ENCODE results near the gene KNCN.

KNCN gene

GRCh38 chr1:46547481-46548383 lies 3.7 kb downstream of the KNCN start:
- DNase-seq (ENCODE audit: low read depth, low spot score): no peak
- no peak overlapping the region for H3K27ac ChIP-seq

GRCh38 chr1:46546210-46546609 lies 5.2 kb downstream of the KNCN start:
- H3K27ac ChIP-seq: no peak overlapping the region
- no peak for DNase-seq (ENCODE audit: low read depth, low spot score)

GRCh38 chr1:46545784-46546183 lies 5.7 kb downstream of the KNCN start:
- DNase-seq (ENCODE audit: low read depth, low spot score): no peak

GRCh38 chr1:46544561-46545240 lies 6.7 kb downstream of the KNCN start:
- DNase-seq (ENCODE audit: low read depth, low spot score): no peak
- no peak overlapping the region for H3K27ac ChIP-seq

More at GRCh38 chr1:46545784-46546183, 5.7 kb downstream of the KNCN start:
- H3K27ac ChIP-seq: no peak overlapping the region

GRCh38 chr1:46543761-46544560 lies 7.5 kb downstream of the KNCN start:
- no peak overlapping the region for H3K27ac ChIP-seq

GRCh38 chr1:46543382-46543760 lies 8.1 kb downstream of the KNCN start:
- H3K27ac ChIP-seq: no peak overlapping the region
- DNase-seq (ENCODE audit: low read depth, low spot score): no peak

More at GRCh38 chr1:46543761-46544560, 7.5 kb downstream of the KNCN start:
- no peak for DNase-seq (ENCODE audit: low read depth, low spot score)

GRCh38 chr1:46539972-46540371 lies 11.5 kb downstream of the KNCN start:
- no peak overlapping the region for H3K27ac ChIP-seq
- no peak for DNase-seq (ENCODE audit: low read depth, low spot score)

GRCh38 chr1:46538147-46538546 lies 13.3 kb downstream of the KNCN start:
- H3K27ac ChIP-seq: no peak overlapping the region
- no peak for DNase-seq (ENCODE audit: low read depth, low spot score)

- DNase-seq (ENCODE audit: low read depth, low spot score): no peak
- H3K27ac ChIP-seq: no peak overlapping the region
Observed at GRCh38 chr1:46537651-46538050, 13.8 kb downstream of the KNCN start.

- no peak for DNase-seq (ENCODE audit: low read depth, low spot score)
Observed at GRCh38 chr1:46536527-46536926, 14.9 kb downstream of the KNCN start.

GRCh38 chr1:46535063-46535462 lies 16.4 kb downstream of the KNCN start:
- no peak for DNase-seq (ENCODE audit: low read depth, low spot score)
- no peak overlapping the region for H3K27ac ChIP-seq

More at GRCh38 chr1:46536527-46536926, 14.9 kb downstream of the KNCN start:
- H3K27ac ChIP-seq: no peak overlapping the region

GRCh38 chr1:46533179-46533864 lies 18.1 kb downstream of the KNCN start:
- DNase-seq (ENCODE audit: low read depth, low spot score): no peak

GRCh38 chr1:46532498-46533178 lies 18.8 kb downstream of the KNCN start:
- no peak for DNase-seq (ENCODE audit: low read depth, low spot score)
- no peak overlapping the region for H3K27ac ChIP-seq

More at GRCh38 chr1:46533179-46533864, 18.1 kb downstream of the KNCN start:
- H3K27ac ChIP-seq: no peak overlapping the region

GRCh38 chr1:46532095-46532494 lies 19.4 kb downstream of the KNCN start:
- H3K27ac ChIP-seq: no peak overlapping the region
- no peak for DNase-seq (ENCODE audit: low read depth, low spot score)

- no peak for DNase-seq (ENCODE audit: low read depth, low spot score)
- H3K27ac ChIP-seq: no peak overlapping the region
Observed at GRCh38 chr1:46530791-46531409, 20.5 kb downstream of the KNCN start.

GRCh38 chr1:46530311-46530710 lies 21.1 kb downstream of the KNCN start:
- no peak for DNase-seq (ENCODE audit: low read depth, low spot score)
- H3K27ac ChIP-seq: no peak overlapping the region

- no peak for DNase-seq (ENCODE audit: low read depth, low spot score)
- no peak overlapping the region for H3K27ac ChIP-seq
Observed at GRCh38 chr1:46529031-46529630, 22.3 kb downstream of the KNCN start.

GRCh38 chr1:46528297-46528955 lies 23.0 kb downstream of the KNCN start:
- no peak for DNase-seq (ENCODE audit: low read depth, low spot score)
- H3K27ac ChIP-seq: no peak overlapping the region
